Hematopoietic multipotent progenitor cell treated with erythropoietin and hydrocortisone succinate and interleukin-3 and kit ligand, for 6 days (in vitro differentiated cells): ENCODE results near the gene LNPEP.

Source experiments
- DNase-seq: peaks from one replicate; pipeline ENCODE4 v3.0.0-alpha.2; 2015

LNPEP gene

GRCh38 chr5:96963267-96963666 is 27.4 kb downstream of the LNPEP start:
- peak; percentile 91 for DNase-seq

- DNase-seq: no peak
These were observed 30.9 kb downstream of the LNPEP start for GRCh38 chr5:96966801-96967200.

- DNase-seq: no peak
These were observed 31.5 kb downstream of the LNPEP start for GRCh38 chr5:96967400-96967799.

GRCh38 chr5:96968074-96968473 is 32.2 kb downstream of the LNPEP start:
- DNase-seq: no peak

GRCh38 chr5:96968614-96969013 is 32.7 kb downstream of the LNPEP start:
- no peak for DNase-seq

- DNase-seq: no peak
These were observed 33.5 kb downstream of the LNPEP start for GRCh38 chr5:96969366-96969765.

- DNase-seq: no peak
These were observed 36.9 kb downstream of the LNPEP start for GRCh38 chr5:96972599-96973334.

- no peak for DNase-seq
These were observed 37.9 kb downstream of the LNPEP start for GRCh38 chr5:96973532-96974401.

GRCh38 chr5:96975656-96976055 is 39.8 kb downstream of the LNPEP start:
- no peak for DNase-seq

- DNase-seq: no peak
These were observed 41.3 kb downstream of the LNPEP start for GRCh38 chr5:96977228-96977627.

GRCh38 chr5:96978812-96979449 is 43.1 kb downstream of the LNPEP start:
- DNase-seq: no peak

GRCh38 chr5:96984506-96985192 is 48.8 kb downstream of the LNPEP start:
- no peak for DNase-seq

GRCh38 chr5:96986450-96986849 is 50.6 kb downstream of the LNPEP start:
- DNase-seq: no peak

- DNase-seq: no peak
These were observed 54.2 kb downstream of the LNPEP start for GRCh38 chr5:96990102-96990501.

- no peak for DNase-seq
These were observed 55.8 kb downstream of the LNPEP start for GRCh38 chr5:96991708-96992107.

- DNase-seq: no peak
These were observed 57.9 kb downstream of the LNPEP start for GRCh38 chr5:96993760-96994159.

- no peak for DNase-seq
These were observed 58.6 kb downstream of the LNPEP start for GRCh38 chr5:96994493-96994892.

GRCh38 chr5:96995419-96995818 is 59.5 kb downstream of the LNPEP start:
- no peak for DNase-seq

GRCh38 chr5:96997265-96997859 is 61.5 kb downstream of the LNPEP start:
- DNase-seq: peak; percentile 82

- DNase-seq: no peak
These were observed 64.0 kb downstream of the LNPEP start for GRCh38 chr5:96999856-97000255.

- DNase-seq: no peak
These were observed 64.5 kb downstream of the LNPEP start for GRCh38 chr5:97000391-97000790.

- no peak for DNase-seq
These were observed 67.1 kb downstream of the LNPEP start for GRCh38 chr5:97002983-97003382.
